GM12878 (cell line): ENCODE measurements around the gene NMT1. TPM values are rescaled to one million over a fixed set of nuclear protein-coding genes. Genes with fewer than 3 reads are reported as not detected.
A peak's percentile ranks its signal among the peaks of the same experiment; 100 is the strongest.

ENCODE experiments used
- ASH2L ChIP-seq: fragments of 300-600, 200-600 bp; sonication (generic); IDR thresholded peaks from 2 replicates; pipeline ENCODE4 v1.6.1; 2017; ENCODE audit warnings: low read depth, mild to moderate bottlenecking, borderline replicate concordance
- BHLHE40 ChIP-seq, 2 experiments: fragments of 450-650 bp in 1 of 2; IDR thresholded peaks; 2 replicates each; pipeline ENCODE4 v1.6.1; 2011 to 2017; ENCODE audit warnings: low read depth in 2 of 2, borderline replicate concordance in 1 of 2, improper control_type of control experiment in 1 of 2, low read length in 1 of 2, mild to moderate bottlenecking in 1 of 2
- EED ChIP-seq: sonication (generic); IDR thresholded peaks from 2 replicates; pipeline ENCODE4 v1.6.1; 2016; ENCODE audit warnings: antibody characterized with exemption, low read depth
- IKZF1 ChIP-seq: fragments of 450-650 bp; conservative IDR thresholded peaks from 2 replicates; pipeline ENCODE4 v1.6.1; 2017; ENCODE audit warnings: antibody characterized with exemption, mild to moderate bottlenecking
- JUNB ChIP-seq: IDR thresholded peaks from 2 replicates; pipeline ENCODE4 v1.6.1; 2016; ENCODE audit warnings: antibody characterized with exemption, mild to moderate bottlenecking
- MTA2 ChIP-seq: fragments of 450-650 bp; IDR thresholded peaks from 2 replicates; pipeline ENCODE4 v1.6.1; 2016; ENCODE audit warnings: low read depth, mild to moderate bottlenecking, moderate library complexity
- MYB ChIP-seq: fragments of 150-350 bp; IDR thresholded peaks from 2 replicates; pipeline ENCODE4 v1.6.1; 2014; ENCODE audit warnings: mild to moderate bottlenecking, low read depth, low read length, borderline replicate concordance
- SRF ChIP-seq, 2 experiments: IDR thresholded peaks; 2 replicates each; pipeline ENCODE4 v1.6.1; 2011; ENCODE audit warnings: low read depth in 2 of 2, low read length in 2 of 2, mild to moderate bottlenecking in 1 of 2, moderate library complexity in 1 of 2
- ZSCAN29 ChIP-seq: fragments of 450-650 bp; IDR thresholded peaks from 2 replicates; pipeline ENCODE4 v1.6.1; 2017; ENCODE audit warnings: mild to moderate bottlenecking, moderate library complexity
- polyA plus RNA-seq, 11 experiments: library from polyadenylated mRNA; depleted of rRNA in 4 of 11; unstranded in 6 of 11; stranded (reverse) in 5 of 11; fragments of >200 nt; fragmentation: Nextera tagmentation in 4 of 11; fragmentation: Illumina TruSeq in 1 of 11; extraction: Ambion mirVana in 4 of 11; extraction: Trizol in 1 of 11; gene quantifications; 1 replicate in 1 of 11; 2 replicates in 10 of 11; pipeline versions ENCODE4 v1.2.1 to v1.2.3, GENCODE V29; 2011 to 2016; ENCODE audit warnings: inconsistent platforms in 2 of 11, missing spikeins in 2 of 11, low read depth in 1 of 11
- total RNA-seq, 4 experiments: library from RNA; depleted of rRNA in 3 of 4; stranded (reverse); fragments of >200 nt in 3 of 4; fragmentation: Illumina TruSeq in 1 of 4; extraction: Trizol in 1 of 4; gene quantifications; 2 replicates each; pipeline versions ENCODE4 v1.2.1 to v1.2.3, GENCODE V29; 2013 to 2021
- TF ChIP-seq, protein P1 (sequence below): fragments of 450-650 bp; IDR thresholded peaks from 2 replicates; pipeline ENCODE4 v1.6.1; 2018; ENCODE audit warnings: borderline replicate concordance, mild to moderate bottlenecking; ENCODE audit not compliant: partially characterized antibody
- TF ChIP-seq, protein P2 (sequence below): fragments of 450-650 bp; IDR thresholded peaks from 2 replicates; pipeline ENCODE4 v1.6.1; 2017; ENCODE audit warnings: antibody characterized with exemption, mild to moderate bottlenecking, moderate library complexity
- TF ChIP-seq, protein P3 (sequence below): fragments of 450-650 bp; formaldehyde crosslinking; IDR thresholded peaks from 2 replicates; pipeline ENCODE4 v1.4.0; 2020; ENCODE audit warnings: mild to moderate bottlenecking, moderate library complexity
- TF ChIP-seq, protein P4 (sequence below): IDR thresholded peaks from 2 replicates; pipeline ENCODE4 v1.6.1; 2011; ENCODE audit warnings: borderline replicate concordance, low read depth, mild to moderate bottlenecking, moderate library complexity, mixed read lengths, low read length; ENCODE audit not compliant: insufficient read depth; ENCODE audit errors: extremely low read length
- TF ChIP-seq, protein P5 (sequence below): IDR thresholded peaks from 2 replicates; pipeline ENCODE4 v1.6.1; 2011; ENCODE audit warnings: mild to moderate bottlenecking, low read depth, low read length, moderate library complexity; ENCODE audit not compliant: insufficient replicate concordance

Gene NMT1
- total and polyA plus RNA-seq, 10 of the 15 experiments (the other 5 are each of a cell fraction or from before 2014, with no cell fraction given), result 96.7 to 395 (median 222) TPM

DNA sequence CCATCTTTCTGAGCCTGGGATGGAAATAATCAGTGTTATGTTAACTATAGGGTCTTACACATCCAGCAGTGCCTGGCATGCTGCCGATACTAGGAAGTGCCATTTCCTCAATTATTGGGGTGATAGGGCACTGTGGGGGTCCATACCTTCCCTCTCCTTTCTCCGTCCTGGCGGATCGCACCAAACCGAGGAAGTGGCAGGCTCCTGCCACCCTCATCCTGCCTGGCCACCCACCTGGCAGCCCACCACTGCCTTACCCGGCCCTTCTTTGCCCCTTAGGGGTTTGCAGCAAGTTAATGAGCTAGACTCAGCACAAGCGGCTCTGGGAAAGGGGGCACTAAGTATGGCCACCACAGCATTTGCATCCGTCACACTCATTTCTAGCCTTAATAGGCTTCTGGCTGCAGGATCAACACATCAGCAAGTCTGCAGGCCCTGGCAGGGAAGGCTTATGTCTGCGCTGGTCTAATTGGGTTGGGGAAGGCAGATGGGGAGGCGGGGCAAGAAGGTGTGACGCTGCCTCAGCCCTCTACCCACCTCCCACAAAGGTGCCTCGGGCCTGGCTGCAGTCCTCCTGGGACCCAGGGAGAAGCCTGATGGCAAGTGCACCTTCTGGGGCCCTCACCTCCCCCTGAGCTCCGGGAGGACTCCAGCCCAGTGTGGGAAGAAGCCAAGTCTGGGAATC lies 38.3 kb upstream of the NMT1 start (continued):
- TF ChIP-seq, protein P1, sequence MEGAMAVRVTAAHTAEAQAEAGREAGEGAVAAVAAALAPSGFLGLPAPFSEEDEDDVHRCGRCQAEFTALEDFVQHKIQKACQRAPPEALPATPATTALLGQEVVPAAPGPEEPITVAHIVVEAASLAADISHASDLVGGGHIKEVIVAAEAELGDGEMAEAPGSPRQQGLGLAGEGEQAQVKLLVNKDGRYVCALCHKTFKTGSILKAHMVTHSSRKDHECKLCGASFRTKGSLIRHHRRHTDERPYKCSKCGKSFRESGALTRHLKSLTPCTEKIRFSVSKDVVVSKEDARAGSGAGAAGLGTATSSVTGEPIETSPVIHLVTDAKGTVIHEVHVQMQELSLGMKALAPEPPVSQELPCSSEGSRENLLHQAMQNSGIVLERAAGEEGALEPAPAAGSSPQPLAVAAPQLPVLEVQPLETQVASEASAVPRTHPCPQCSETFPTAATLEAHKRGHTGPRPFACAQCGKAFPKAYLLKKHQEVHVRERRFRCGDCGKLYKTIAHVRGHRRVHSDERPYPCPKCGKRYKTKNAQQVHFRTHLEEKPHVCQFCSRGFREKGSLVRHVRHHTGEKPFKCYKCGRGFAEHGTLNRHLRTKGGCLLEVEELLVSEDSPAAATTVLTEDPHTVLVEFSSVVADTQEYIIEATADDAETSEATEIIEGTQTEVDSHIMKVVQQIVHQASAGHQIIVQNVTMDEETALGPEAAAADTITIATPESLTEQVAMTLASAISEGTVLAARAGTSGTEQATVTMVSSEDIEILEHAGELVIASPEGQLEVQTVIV, result no peak
- TF ChIP-seq EED, result no peak
- TF ChIP-seq SRF (IDR thresholded peaks at IDR 0.05; ENCODE audit: low read depth in 2 of 2, low read length in 2 of 2), result 0 out of 4 replicates have a peak, but pooled peaks of 1 of the 2 experiments have one; percentile 55
- TF ChIP-seq ZSCAN29, result no peak
- TF ChIP-seq, protein P2, sequence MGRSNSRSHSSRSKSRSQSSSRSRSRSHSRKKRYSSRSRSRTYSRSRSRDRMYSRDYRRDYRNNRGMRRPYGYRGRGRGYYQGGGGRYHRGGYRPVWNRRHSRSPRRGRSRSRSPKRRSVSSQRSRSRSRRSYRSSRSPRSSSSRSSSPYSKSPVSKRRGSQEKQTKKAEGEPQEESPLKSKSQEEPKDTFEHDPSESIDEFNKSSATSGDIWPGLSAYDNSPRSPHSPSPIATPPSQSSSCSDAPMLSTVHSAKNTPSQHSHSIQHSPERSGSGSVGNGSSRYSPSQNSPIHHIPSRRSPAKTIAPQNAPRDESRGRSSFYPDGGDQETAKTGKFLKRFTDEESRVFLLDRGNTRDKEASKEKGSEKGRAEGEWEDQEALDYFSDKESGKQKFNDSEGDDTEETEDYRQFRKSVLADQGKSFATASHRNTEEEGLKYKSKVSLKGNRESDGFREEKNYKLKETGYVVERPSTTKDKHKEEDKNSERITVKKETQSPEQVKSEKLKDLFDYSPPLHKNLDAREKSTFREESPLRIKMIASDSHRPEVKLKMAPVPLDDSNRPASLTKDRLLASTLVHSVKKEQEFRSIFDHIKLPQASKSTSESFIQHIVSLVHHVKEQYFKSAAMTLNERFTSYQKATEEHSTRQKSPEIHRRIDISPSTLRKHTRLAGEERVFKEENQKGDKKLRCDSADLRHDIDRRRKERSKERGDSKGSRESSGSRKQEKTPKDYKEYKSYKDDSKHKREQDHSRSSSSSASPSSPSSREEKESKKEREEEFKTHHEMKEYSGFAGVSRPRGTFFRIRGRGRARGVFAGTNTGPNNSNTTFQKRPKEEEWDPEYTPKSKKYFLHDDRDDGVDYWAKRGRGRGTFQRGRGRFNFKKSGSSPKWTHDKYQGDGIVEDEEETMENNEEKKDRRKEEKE, result no peak
- TF ChIP-seq ASH2L, result no peak
- TF ChIP-seq IKZF1, result no peak
- 0 out of 2 replicates have a peak, but pooled peaks have one; percentile 15 for TF ChIP-seq MTA2
- peak; percentile 14; the same call in 1 of the 2 replicates for TF ChIP-seq JUNB
- TF ChIP-seq, protein P3, sequence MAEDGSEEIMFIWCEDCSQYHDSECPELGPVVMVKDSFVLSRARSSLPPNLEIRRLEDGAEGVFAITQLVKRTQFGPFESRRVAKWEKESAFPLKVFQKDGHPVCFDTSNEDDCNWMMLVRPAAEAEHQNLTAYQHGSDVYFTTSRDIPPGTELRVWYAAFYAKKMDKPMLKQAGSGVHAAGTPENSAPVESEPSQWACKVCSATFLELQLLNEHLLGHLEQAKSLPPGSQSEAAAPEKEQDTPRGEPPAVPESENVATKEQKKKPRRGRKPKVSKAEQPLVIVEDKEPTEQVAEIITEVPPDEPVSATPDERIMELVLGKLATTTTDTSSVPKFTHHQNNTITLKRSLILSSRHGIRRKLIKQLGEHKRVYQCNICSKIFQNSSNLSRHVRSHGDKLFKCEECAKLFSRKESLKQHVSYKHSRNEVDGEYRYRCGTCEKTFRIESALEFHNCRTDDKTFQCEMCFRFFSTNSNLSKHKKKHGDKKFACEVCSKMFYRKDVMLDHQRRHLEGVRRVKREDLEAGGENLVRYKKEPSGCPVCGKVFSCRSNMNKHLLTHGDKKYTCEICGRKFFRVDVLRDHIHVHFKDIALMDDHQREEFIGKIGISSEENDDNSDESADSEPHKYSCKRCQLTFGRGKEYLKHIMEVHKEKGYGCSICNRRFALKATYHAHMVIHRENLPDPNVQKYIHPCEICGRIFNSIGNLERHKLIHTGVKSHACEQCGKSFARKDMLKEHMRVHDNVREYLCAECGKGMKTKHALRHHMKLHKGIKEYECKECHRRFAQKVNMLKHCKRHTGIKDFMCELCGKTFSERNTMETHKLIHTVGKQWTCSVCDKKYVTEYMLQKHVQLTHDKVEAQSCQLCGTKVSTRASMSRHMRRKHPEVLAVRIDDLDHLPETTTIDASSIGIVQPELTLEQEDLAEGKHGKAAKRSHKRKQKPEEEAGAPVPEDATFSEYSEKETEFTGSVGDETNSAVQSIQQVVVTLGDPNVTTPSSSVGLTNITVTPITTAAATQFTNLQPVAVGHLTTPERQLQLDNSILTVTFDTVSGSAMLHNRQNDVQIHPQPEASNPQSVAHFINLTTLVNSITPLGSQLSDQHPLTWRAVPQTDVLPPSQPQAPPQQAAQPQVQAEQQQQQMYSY, result no peak
- no peak for TF ChIP-seq MYB
- TF ChIP-seq, protein P4, sequence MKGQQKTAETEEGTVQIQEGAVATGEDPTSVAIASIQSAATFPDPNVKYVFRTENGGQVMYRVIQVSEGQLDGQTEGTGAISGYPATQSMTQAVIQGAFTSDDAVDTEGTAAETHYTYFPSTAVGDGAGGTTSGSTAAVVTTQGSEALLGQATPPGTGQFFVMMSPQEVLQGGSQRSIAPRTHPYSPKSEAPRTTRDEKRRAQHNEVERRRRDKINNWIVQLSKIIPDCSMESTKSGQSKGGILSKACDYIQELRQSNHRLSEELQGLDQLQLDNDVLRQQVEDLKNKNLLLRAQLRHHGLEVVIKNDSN, result no peak
- TF ChIP-seq, protein P5, sequence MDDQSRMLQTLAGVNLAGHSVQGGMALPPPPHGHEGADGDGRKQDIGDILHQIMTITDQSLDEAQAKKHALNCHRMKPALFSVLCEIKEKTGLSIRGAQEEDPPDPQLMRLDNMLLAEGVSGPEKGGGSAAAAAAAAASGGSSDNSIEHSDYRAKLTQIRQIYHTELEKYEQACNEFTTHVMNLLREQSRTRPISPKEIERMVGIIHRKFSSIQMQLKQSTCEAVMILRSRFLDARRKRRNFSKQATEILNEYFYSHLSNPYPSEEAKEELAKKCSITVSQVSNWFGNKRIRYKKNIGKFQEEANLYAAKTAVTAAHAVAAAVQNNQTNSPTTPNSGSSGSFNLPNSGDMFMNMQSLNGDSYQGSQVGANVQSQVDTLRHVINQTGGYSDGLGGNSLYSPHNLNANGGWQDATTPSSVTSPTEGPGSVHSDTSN, result no peak
- 0 out of 4 replicates have a peak, but pooled peaks of 1 of the 2 experiments have one; percentile 8 for TF ChIP-seq BHLHE40 (IDR thresholded peaks at IDR 0.05; ENCODE audit: borderline replicate concordance in 1 of 2, low read depth in 2 of 2, low read length in 1 of 2)
